ENCODE results near the gene KCND2.

GRCh38 chr7:120554960-120555571, 282.1 kb downstream of the KCND2 start:
- TF ChIP-seq POLR2A (IDR thresholded peaks at IDR 0.05; ENCODE audit: low read depth, low read length) (no peak), POLR2AphosphoS5 (IDR thresholded peaks at IDR 0.05; ENCODE audit: low read depth, low read length) (no peak)
